Measurements from ENCODE around the gene PSEN1.

DNA sequence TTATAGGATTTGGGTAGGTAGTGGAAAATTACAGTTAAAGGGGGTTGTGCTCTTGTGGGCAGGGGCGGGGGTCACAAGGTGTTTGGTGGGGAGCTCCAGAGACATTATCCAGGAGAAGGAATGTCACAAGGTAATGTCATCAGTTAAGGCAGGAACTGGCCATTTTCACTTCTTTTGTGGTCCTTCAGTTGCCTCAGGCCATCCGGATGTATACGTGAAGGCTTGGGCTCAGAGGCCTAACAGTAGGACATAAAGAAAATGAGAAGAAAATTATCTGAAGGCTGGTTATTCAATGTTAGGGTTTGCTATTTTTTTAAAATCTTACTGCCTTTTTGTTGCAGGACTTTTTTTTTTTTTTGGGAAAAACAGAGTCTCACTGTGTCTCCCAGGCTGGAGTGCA, 2.5 kb upstream of the PSEN1 start:
- no peak for TF ChIP-seq POLR2A (IDR thresholded peaks at IDR 0.05; ENCODE audit: borderline replicate concordance, extremely low read depth, insufficient read depth, insufficient read length)
- TF ChIP-seq POLR2AphosphoS5 (IDR thresholded peaks at IDR 0.05; ENCODE audit: low read depth, low read length), result no peak
- TF ChIP-seq, protein P1, sequence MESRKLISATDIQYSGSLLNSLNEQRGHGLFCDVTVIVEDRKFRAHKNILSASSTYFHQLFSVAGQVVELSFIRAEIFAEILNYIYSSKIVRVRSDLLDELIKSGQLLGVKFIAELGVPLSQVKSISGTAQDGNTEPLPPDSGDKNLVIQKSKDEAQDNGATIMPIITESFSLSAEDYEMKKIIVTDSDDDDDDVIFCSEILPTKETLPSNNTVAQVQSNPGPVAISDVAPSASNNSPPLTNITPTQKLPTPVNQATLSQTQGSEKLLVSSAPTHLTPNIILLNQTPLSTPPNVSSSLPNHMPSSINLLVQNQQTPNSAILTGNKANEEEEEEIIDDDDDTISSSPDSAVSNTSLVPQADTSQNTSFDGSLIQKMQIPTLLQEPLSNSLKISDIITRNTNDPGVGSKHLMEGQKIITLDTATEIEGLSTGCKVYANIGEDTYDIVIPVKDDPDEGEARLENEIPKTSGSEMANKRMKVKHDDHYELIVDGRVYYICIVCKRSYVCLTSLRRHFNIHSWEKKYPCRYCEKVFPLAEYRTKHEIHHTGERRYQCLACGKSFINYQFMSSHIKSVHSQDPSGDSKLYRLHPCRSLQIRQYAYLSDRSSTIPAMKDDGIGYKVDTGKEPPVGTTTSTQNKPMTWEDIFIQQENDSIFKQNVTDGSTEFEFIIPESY (IDR thresholded peaks at IDR 0.05; ENCODE audit: extremely low read depth, insufficient replicate concordance, low read length), result no peak
- TF ChIP-seq, protein P2, sequence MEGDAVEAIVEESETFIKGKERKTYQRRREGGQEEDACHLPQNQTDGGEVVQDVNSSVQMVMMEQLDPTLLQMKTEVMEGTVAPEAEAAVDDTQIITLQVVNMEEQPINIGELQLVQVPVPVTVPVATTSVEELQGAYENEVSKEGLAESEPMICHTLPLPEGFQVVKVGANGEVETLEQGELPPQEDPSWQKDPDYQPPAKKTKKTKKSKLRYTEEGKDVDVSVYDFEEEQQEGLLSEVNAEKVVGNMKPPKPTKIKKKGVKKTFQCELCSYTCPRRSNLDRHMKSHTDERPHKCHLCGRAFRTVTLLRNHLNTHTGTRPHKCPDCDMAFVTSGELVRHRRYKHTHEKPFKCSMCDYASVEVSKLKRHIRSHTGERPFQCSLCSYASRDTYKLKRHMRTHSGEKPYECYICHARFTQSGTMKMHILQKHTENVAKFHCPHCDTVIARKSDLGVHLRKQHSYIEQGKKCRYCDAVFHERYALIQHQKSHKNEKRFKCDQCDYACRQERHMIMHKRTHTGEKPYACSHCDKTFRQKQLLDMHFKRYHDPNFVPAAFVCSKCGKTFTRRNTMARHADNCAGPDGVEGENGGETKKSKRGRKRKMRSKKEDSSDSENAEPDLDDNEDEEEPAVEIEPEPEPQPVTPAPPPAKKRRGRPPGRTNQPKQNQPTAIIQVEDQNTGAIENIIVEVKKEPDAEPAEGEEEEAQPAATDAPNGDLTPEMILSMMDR (IDR thresholded peaks at IDR 0.05 in 2 of 3, conservative IDR thresholded peaks at IDR 0.05 in 1 of 3; ENCODE audit: borderline replicate concordance in 1 of 3, insufficient read depth in 1 of 3, low read depth in 2 of 3, low read length in 2 of 3), result no peak
- TF ChIP-seq FOSL1 (IDR thresholded peaks at IDR 0.05; ENCODE audit: low read depth), result no peak
- TF ChIP-seq EGR1 (IDR thresholded peaks at IDR 0.05; ENCODE audit: low read depth), result no peak
- no peak for TF ChIP-seq RAD21 (IDR thresholded peaks at IDR 0.05; ENCODE audit: low read depth)
- TF ChIP-seq ZFX (IDR thresholded peaks at IDR 0.05), result no peak

All from HCT116 (cell line).